NOMO-1 treated with dmso at 0.1 percent for 144 hours (cell line): ENCODE results near the gene IRS2.
"Not testable (repeated sequence)": the region's sequence is repeated elsewhere in the genome, so short reads cannot be mapped to it uniquely, and the experiment has no call there.

Source experiments
- DNase-seq: peaks from one replicate; lab custom pipeline; 2025; ENCODE audit not compliant: unreplicated experiment; lab: John Stamatoyannopoulos, UW

The IRS2 gene

DNA sequence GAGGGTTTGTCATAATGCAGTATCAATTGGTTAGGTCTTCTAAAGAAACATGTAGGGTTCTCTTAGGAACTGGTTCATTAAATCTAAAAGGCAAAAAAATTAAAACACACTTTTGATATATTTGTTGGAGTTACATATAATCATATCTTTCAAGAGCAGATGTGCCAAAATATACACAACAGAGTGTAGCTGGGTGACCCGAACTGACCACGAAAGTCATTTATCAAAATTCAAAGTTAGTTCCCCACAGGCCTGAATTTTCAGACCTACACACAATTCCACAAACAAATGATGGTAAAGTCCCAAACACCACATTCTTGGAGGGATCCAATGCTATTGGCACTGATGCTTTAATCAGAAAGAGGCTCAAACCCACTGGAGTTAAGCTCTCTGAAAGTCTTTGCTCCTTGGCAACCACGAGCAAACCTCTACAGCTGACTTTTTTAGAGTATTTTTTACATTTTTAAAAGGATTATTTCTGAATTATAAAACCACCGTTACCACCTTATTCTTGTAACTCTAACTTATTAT, 50.9 kb downstream of the IRS2 start:
- no peak for DNase-seq

GRCh38 chr13:109734002-109734785, 52.2 kb downstream of the IRS2 start:
- no peak for DNase-seq

GRCh38 chr13:109733550-109733949, 52.8 kb downstream of the IRS2 start:
- DNase-seq: no peak

DNA sequence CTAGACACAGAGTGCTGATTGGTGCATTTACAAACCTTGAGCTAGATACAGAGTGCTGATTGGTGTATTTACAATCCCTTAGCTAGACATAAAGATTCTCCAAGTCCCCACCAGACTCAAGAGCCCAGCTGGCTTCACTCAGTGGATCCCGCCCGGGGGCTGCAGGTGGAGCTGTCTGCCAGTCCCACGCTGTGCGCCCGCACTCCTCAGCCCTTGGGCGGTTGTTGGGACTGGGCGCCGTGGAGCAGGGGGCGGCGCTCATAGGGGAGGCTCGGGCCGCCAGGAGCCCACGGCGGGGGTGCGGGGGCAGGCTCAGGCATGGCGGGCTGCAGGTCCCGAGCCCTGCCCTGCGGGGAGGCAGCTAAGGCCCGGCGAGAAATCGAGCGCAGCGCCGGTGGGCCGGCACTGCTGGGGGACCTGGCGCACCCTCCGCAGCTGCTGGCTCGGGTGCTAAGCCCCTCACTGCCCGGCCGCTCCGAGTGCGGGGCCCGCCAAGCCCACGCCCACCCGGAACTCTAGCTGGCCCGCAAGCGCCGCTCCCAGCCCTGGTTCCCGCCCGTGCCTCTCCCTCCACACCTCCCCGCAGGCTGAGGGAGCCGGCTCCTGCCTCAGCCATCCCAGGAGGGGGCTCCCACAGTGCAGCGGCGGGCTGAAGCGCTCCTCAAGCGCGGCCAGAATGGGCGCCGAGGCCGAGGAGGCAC, 53.8 kb downstream of the IRS2 start:
- not testable (repeated sequence) for DNase-seq

- no peak for DNase-seq
Observed at GRCh38 chr13:109730812-109731335, 55.5 kb downstream of the IRS2 start.

- no peak for DNase-seq
Observed at GRCh38 chr13:109728791-109729731, 57.3 kb downstream of the IRS2 start.

GRCh38 chr13:109728061-109728460, 58.3 kb downstream of the IRS2 start:
- DNase-seq: no peak

DNA sequence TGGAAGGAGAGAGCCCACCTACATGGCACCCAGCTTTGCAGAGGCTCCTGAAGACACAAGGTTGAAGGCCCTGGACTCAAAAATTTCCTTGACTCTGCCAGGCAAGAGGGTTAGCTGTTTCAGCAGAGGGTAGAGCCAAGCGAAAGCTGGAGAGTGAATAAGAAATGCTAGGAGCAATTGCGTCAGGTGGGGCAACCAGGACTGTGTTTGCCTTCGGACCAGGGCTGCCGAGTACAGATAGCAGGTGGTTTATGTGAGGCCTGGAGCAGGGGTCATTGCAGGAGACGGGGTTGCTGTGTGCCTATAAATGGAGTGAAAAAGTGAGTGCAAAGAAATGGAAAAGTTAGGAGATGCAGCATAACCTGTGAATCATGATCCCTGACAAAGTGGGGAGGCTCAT, 59.1 kb downstream of the IRS2 start:
- DNase-seq: no peak

- no peak for DNase-seq
Observed at GRCh38 chr13:109725995-109726637, 60.3 kb downstream of the IRS2 start.

GRCh38 chr13:109725297-109725696, 61.1 kb downstream of the IRS2 start:
- peak; percentile 40 for DNase-seq

GRCh38 chr13:109724603-109725002, 61.8 kb downstream of the IRS2 start:
- no peak for DNase-seq

DNA sequence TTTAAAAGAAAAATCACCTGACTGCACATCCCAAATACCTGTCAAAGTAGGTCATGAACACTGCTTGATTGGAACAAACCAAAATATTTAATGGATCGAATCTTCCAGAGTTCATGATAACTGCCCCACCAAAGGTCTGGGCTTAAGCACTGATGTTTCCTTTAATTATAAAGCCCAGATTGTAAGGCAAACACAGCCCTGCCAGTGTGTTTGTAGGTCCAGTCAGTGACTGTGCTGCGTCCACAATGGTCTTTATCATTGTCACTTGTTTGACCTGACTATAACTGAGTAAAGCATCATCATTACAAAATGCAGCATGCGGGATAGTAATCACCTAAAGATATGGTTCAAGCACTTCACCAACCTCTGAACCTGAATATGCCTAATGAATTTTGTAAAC, 63.3 kb downstream of the IRS2 start:
- no peak for DNase-seq

DNA sequence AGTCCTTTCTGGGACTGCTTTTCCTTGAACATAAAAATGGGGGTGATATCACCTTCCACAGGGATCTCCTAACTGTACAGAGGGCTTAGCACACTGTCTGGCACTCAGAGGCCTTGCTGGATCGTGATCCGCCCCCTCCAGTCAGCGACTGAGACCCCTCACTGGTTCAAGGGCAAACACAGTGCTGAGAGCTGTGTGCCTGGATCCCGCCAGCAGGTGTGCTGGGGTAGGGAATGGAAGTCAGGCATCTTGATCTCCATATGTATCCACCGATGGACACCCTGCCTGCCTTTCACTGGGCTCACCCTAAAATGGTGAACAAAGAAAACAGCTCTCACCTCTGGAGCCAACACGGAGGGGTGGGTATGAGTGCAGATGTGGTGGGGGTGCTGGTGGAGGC, 64.3 kb downstream of the IRS2 start:
- no peak for DNase-seq

GRCh38 chr13:109720758-109721184, 65.6 kb downstream of the IRS2 start:
- no peak for DNase-seq

DNA sequence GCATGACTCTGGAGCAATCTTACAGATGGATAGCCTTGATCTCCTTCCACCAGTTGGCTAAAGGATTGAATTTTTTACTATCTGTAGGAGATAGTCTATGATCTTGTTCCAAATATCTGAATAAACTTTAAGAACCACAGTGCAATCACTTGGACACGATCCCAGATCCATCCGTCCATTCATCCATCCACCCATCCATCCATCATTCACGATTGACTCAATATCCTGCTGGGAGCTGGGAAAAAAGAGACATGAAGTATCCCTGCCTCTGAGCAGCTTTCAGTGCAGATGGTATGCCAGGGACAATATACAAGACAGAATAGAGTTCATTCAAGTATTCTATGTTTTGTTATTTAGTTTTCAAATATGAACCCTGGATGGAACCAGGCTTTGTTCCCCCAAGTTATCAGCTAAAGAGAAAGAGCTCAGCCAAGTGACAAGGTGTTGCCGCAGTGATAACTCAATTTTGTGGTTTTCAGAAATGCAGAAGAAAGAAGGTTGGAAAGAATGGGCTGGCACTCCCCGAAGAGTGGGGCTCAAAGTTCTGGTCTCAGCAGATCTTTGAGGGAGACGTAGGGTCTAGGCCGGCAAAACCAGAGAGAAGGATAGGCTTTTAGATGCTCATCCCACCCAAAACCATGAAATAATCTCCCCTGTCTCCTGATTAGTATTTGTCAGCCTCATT, 66.3 kb downstream of the IRS2 start:
- no peak for DNase-seq

DNA sequence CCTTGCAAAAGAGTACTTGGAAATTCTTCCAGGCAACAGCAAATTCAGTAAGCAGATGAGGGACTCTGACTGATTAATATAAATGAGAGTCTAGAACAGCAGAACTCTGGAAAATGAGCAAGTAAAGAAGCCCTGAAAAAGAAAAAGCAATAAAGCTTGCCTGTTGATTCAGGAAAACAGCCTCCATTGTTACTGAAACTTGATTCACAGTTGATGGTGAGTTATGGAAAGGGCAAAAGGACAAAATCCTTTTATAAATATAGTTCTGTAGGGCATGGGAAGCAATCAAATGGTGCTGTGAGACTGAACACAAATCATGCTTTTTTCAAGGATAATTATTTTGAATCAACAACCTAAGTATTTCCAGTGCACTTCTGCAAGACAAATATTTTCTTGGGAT, 67.7 kb downstream of the IRS2 start:
- DNase-seq: no peak

DNA sequence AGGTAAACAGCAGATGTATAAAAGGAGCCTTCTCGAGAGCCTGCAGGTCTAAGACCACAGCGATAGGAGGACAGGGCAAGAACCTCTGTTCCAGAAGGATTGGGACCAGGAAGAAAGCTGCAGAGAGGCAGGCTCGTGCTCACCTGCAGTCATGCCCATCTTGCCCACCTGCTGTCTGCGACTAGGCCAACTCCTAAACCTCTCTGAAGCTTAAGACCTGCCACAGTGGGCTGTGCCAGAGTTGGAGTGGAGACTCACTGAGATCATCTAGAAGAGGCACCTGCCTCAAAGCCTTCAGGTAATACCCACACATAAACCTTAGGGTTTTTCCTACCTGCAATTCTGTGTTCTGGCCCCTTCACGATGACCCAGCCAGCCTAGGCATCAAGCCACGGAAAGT, 68.7 kb downstream of the IRS2 start:
- no peak for DNase-seq

- DNase-seq: peak; percentile 61
Observed at GRCh38 chr13:109715902-109716301, 70.5 kb downstream of the IRS2 start.

DNA sequence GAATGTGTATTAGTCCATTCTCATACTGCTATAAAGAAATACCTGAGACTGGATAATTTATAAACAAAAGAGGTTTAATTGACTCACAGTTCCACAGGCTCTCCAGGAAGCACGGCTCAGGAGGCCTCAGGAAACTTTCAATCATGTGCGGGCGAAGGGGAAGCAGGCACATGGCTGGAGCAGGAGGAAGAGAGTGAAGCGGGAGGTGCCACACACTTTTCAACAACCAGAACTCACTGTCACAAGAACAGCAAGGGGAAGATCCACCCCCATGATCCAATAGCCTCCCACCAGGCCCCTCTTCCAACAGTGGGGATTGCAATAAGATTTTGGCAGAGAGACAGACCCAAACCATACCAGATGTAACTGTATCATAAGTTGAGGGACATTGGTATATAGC, 72.7 kb downstream of the IRS2 start:
- no peak for DNase-seq
